C4-2B (cell line): ENCODE measurements around the gene LCT.

Experiments
- ZFX ChIP-seq: fragments of 450-650 bp; IDR thresholded peaks from 2 replicates; pipeline ENCODE4 v1.6.1; 2017
- TF ChIP-seq, protein P1 (sequence below): fragments of 450-650 bp; conservative IDR thresholded peaks from 2 replicates; pipeline ENCODE4 v1.5.1; 2017; ENCODE audit warnings: mild to moderate bottlenecking

DNA sequence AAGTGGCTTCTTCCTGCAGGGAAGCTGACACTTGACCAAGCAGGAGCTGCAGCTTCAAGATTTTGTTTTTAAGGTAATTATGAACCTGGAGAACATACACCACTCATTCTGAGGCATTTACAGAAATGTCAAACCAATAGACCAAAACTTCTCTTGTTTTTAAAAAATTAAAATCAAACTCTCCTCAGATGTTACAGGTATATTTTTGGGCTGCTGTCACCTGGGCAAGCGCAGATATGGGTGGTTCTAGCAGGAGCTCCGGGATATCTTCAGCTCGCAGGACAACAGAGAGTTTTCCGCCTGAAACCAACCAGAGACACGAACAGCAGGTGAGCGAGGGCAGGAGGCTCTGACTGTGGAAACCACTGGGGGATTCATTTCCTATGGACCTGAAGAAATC lies 4.1 kb downstream of the LCT start:
- TF ChIP-seq, protein P1, sequence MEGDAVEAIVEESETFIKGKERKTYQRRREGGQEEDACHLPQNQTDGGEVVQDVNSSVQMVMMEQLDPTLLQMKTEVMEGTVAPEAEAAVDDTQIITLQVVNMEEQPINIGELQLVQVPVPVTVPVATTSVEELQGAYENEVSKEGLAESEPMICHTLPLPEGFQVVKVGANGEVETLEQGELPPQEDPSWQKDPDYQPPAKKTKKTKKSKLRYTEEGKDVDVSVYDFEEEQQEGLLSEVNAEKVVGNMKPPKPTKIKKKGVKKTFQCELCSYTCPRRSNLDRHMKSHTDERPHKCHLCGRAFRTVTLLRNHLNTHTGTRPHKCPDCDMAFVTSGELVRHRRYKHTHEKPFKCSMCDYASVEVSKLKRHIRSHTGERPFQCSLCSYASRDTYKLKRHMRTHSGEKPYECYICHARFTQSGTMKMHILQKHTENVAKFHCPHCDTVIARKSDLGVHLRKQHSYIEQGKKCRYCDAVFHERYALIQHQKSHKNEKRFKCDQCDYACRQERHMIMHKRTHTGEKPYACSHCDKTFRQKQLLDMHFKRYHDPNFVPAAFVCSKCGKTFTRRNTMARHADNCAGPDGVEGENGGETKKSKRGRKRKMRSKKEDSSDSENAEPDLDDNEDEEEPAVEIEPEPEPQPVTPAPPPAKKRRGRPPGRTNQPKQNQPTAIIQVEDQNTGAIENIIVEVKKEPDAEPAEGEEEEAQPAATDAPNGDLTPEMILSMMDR = no peak
- TF ChIP-seq ZFX = no peak
